Esophagus squamous epithelium (tissue), 4 donors: ENCODE results near the gene PARD3.

ENCODE experiments used
- CTCF ChIP-seq, 6 experiments: fragments of 450-650 bp in 4 of 6; fragments of 200-600 bp in 2 of 6; sonication (generic) in 2 of 6; IDR thresholded peaks; one replicate each; pipeline ENCODE4 v1.5.1; 2016 to 2019; ENCODE audit warnings: antibody characterized with exemption in 6 of 6, mild to moderate bottlenecking in 4 of 6, moderate library complexity in 4 of 6
- POLR2A ChIP-seq, 4 donors: fragments of 450-650 bp; IDR thresholded peaks; one replicate each; pipeline ENCODE4 v1.6.1; 2017; ENCODE audit warnings: antibody characterized with exemption in 4 of 4, mild to moderate bottlenecking in 4 of 4, moderate library complexity in 3 of 4

DNA sequence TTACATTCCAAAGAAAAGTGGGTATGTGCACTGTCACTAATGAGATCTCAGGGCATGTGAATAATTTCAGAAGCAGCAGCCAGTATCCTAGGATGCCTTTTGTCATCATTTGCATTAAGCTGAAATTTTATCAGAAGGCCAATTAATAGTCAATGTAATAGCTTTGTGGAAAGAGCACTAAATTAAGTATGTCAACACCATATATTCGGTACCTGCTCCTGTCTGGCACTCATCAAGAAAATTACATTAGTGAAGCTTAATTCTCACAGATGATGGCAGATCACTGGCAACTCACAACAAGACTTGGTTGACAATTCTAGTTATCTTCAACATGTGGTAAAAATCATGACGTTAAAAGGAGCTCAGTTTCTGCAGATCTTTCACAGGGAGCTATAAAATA, 271.4 kb downstream of the PARD3 start:
- TF ChIP-seq POLR2A (IDR thresholded peaks at IDR 0.05) (no peak), CTCF (IDR thresholded peaks at IDR 0.05) (no peak)
